Activated naive CD8-positive, alpha-beta T cell treated with anti-CD3 and anti-CD28 coated beads for 36 hours (primary cell): ENCODE measurements around the gene CDCA5. TPM values are rescaled to one million over a fixed set of nuclear protein-coding genes. Genes with fewer than 3 reads are reported as not detected.

Experiments
- DNase-seq: peaks from one replicate; pipeline ENCODE4 v3.0.0; 2021
- H3K27ac Mint-ChIP-seq: one replicate; pipeline ENCODE4 v1.8.0; 2022; ENCODE audit warnings: mild to moderate bottlenecking, moderate library complexity, mixed read lengths
- H3K27me3 Mint-ChIP-seq: one replicate; pipeline ENCODE4 v1.8.0; 2022; ENCODE audit warnings: mild to moderate bottlenecking, mixed read lengths
- H3K36me3 Mint-ChIP-seq: one replicate; pipeline ENCODE4 v1.8.0; 2021; ENCODE audit warnings: mild to moderate bottlenecking, mixed read lengths
- H3K4me1 Mint-ChIP-seq: one replicate; pipeline ENCODE4 v1.8.0; 2021; ENCODE audit warnings: mixed read lengths
- H3K4me3 Mint-ChIP-seq: one replicate; pipeline ENCODE4 v1.8.0; 2022; ENCODE audit warnings: mild to moderate bottlenecking, moderate library complexity, mixed read lengths
- H3K9me3 Mint-ChIP-seq: one replicate; pipeline ENCODE4 v1.8.0; 2022; ENCODE audit warnings: mixed read lengths
- total RNA-seq, 2 experiments: library from RNA; stranded (reverse); gene quantifications; one replicate each; pipeline ENCODE4 v1.2.3, GENCODE V29; 2021

Gene CDCA5
- total RNA-seq, result 100 to 1,000 TPM; 130 to 134 TPM

- H3K4me1 Mint-ChIP-seq, result peaks cover 34% of the 10 kb centered on the region
- peak within 1 kb of the TSS; percentile 97 for H3K4me3 Mint-ChIP-seq
- peaks cover 40% of the 10 kb centered on the region for H3K36me3 Mint-ChIP-seq
- DNase-seq, result peak; percentile 97
- H3K27ac Mint-ChIP-seq, result peak within 1 kb of the TSS; percentile 98
- no peaks in the 10 kb centered on the region for H3K9me3 Mint-ChIP-seq
- peaks cover 4% of the 10 kb centered on the region for H3K27me3 Mint-ChIP-seq
Observed at GRCh38 chr11:65083834-65084597, at the start of gene CDCA5, which contains the start of gene ZFPL1. TSS of gene CDCA5 (minus strand) at chr11:65084040. CDS start at chr11:65083978, 62 bp downstream. TSS of gene ZFPL1 (plus strand) at chr11:65084222. CDS start at chr11:65084699, 477 bp downstream.

- H3K4me3 Mint-ChIP-seq, result peak overlapping the region; percentile 98
- H3K4me1 Mint-ChIP-seq, result peaks cover 24% of the 10 kb centered on the region
- peak overlapping the region; percentile 99 for H3K27ac Mint-ChIP-seq
Observed at GRCh38 chr11:65132988-65133700, 49.3 kb upstream of the CDCA5 start.

GRCh38 chr11:65132238-65132987 lies 48.6 kb upstream of the CDCA5 start:
- peaks cover 24% of the 10 kb centered on the region for H3K4me1 Mint-ChIP-seq
- peak overlapping the region; percentile 98 for H3K4me3 Mint-ChIP-seq
- peak overlapping the region; percentile 99 for H3K27ac Mint-ChIP-seq
- no peak for DNase-seq
- H3K36me3 Mint-ChIP-seq, result peaks cover 6% of the 10 kb centered on the region
- H3K27me3 Mint-ChIP-seq, result no peaks in the 10 kb centered on the region
- H3K9me3 Mint-ChIP-seq, result no peaks in the 10 kb centered on the region

More at GRCh38 chr11:65132988-65133700, 49.3 kb upstream of the CDCA5 start:
- peak; percentile 61 for DNase-seq
- Mint-ChIP-seq H3K36me3 (peaks cover 6% of the 10 kb centered on the region), H3K9me3 (no peaks in the 10 kb centered on the region), H3K27me3 (no peaks in the 10 kb centered on the region)

- no peak overlapping the region for H3K27ac Mint-ChIP-seq
- H3K4me3 Mint-ChIP-seq, result no peak overlapping the region
- peaks cover 6% of the 10 kb centered on the region for H3K36me3 Mint-ChIP-seq
- no peaks in the 10 kb centered on the region for H3K27me3 Mint-ChIP-seq
- H3K4me1 Mint-ChIP-seq, result peaks cover 24% of the 10 kb centered on the region
- H3K9me3 Mint-ChIP-seq, result no peaks in the 10 kb centered on the region
- no peak for DNase-seq
Observed at GRCh38 chr11:65131895-65132237, 48.0 kb upstream of the CDCA5 start.

GRCh38 chr11:65131417-65131776 lies 47.6 kb upstream of the CDCA5 start:
- peaks cover 21% of the 10 kb centered on the region for H3K4me1 Mint-ChIP-seq
- no peaks in the 10 kb centered on the region for H3K9me3 Mint-ChIP-seq
- H3K27ac Mint-ChIP-seq, result no peak overlapping the region
- H3K27me3 Mint-ChIP-seq, result no peaks in the 10 kb centered on the region
- H3K36me3 Mint-ChIP-seq, result peaks cover 6% of the 10 kb centered on the region
- no peak overlapping the region for H3K4me3 Mint-ChIP-seq
- DNase-seq, result no peak

GRCh38 chr11:65130631-65131416 lies 47.0 kb upstream of the CDCA5 start:
- H3K4me3 Mint-ChIP-seq, result no peak overlapping the region
- no peaks in the 10 kb centered on the region for H3K9me3 Mint-ChIP-seq
- peaks cover 15% of the 10 kb centered on the region for H3K4me1 Mint-ChIP-seq
- DNase-seq, result no peak
- peaks cover 6% of the 10 kb centered on the region for H3K36me3 Mint-ChIP-seq
- no peaks in the 10 kb centered on the region for H3K27me3 Mint-ChIP-seq
- H3K27ac Mint-ChIP-seq, result peak overlapping the region; percentile 47

- no peak for DNase-seq
- no peaks in the 10 kb centered on the region for H3K27me3 Mint-ChIP-seq
- H3K9me3 Mint-ChIP-seq, result no peaks in the 10 kb centered on the region
- peaks cover 15% of the 10 kb centered on the region for H3K4me1 Mint-ChIP-seq
- no peak overlapping the region for H3K27ac Mint-ChIP-seq
- peaks cover 6% of the 10 kb centered on the region for H3K36me3 Mint-ChIP-seq
- H3K4me3 Mint-ChIP-seq, result no peak overlapping the region
Observed at GRCh38 chr11:65129649-65130441, 46.0 kb upstream of the CDCA5 start.

- Mint-ChIP-seq H3K4me1 (peaks cover 16% of the 10 kb centered on the region), H3K36me3 (peaks cover 10% of the 10 kb centered on the region), H3K27me3 (no peaks in the 10 kb centered on the region), H3K4me3 (no peak overlapping the region), H3K27ac (no peak overlapping the region), H3K9me3 (no peaks in the 10 kb centered on the region)
- DNase-seq, result no peak
Observed at GRCh38 chr11:65128182-65129145, 44.6 kb upstream of the CDCA5 start.

- Mint-ChIP-seq H3K27me3 (no peaks in the 10 kb centered on the region), H3K27ac (no peak overlapping the region), H3K4me3 (no peak overlapping the region), H3K36me3 (peaks cover 10% of the 10 kb centered on the region), H3K4me1 (peaks cover 13% of the 10 kb centered on the region), H3K9me3 (no peaks in the 10 kb centered on the region)
- no peak for DNase-seq
Observed at GRCh38 chr11:65127473-65128181, 43.8 kb upstream of the CDCA5 start.

- Mint-ChIP-seq H3K36me3 (peaks cover 16% of the 10 kb centered on the region), H3K27ac (no peak overlapping the region), H3K9me3 (no peaks in the 10 kb centered on the region), H3K4me3 (no peak overlapping the region), H3K27me3 (no peaks in the 10 kb centered on the region), H3K4me1 (peaks cover 9% of the 10 kb centered on the region)
- no peak for DNase-seq
Observed at GRCh38 chr11:65126624-65127274, 42.9 kb upstream of the CDCA5 start.

GRCh38 chr11:65125197-65126056 lies 41.6 kb upstream of the CDCA5 start:
- peaks cover 3% of the 10 kb centered on the region for H3K27me3 Mint-ChIP-seq
- no peak for DNase-seq
- H3K4me3 Mint-ChIP-seq, result no peak overlapping the region
- H3K36me3 Mint-ChIP-seq, result peaks cover 24% of the 10 kb centered on the region
- H3K9me3 Mint-ChIP-seq, result no peaks in the 10 kb centered on the region
- H3K4me1 Mint-ChIP-seq, result peaks cover 18% of the 10 kb centered on the region
- no peak overlapping the region for H3K27ac Mint-ChIP-seq
